ENCODE results near the gene TXNRD1.

The TXNRD1 gene

DNA sequence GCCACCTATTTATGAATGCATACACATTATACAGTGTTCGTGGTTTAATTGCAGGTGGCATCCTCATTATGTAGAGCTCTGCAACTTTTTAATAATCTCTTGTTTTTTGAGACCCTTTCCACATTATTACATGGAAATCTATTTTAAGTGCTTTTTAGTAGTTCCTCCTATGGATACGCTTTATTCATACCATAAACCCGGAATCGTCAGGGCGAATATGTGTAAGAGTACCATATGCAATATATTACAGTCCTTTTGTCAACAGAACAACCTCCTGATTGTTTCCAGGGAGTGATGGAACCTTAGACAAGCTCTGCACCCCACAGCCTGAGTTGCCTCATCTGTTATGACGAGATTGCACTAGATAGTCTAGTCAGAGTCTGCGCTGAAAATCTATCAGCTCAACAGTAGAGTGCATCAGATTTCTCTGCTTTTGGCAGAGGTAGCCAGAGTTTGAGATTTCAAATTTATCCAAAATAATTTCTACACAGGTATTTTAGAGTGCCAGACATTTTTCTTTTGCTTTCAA lies 121.5 kb downstream of the TXNRD1 start:
- no peak overlapping the region for H3K4me3 Mint-ChIP-seq
- H3K27me3 Mint-ChIP-seq = no peaks in the 10 kb centered on the region
- no peaks in the 10 kb centered on the region for H3K4me1 Mint-ChIP-seq
- no peaks in the 10 kb centered on the region for H3K9me3 Mint-ChIP-seq
- peaks cover 42% of the 10 kb centered on the region for H3K36me3 Mint-ChIP-seq
- no peak overlapping the region for H3K27ac Mint-ChIP-seq
- no peak for DNase-seq
- CTCF ChIA-PET = interaction anchor here (1.0 kb wide), 1 partner anchor 9 kb away, joined by 3 read pairs; no protein-coding TSS in a partner anchor

DNA sequence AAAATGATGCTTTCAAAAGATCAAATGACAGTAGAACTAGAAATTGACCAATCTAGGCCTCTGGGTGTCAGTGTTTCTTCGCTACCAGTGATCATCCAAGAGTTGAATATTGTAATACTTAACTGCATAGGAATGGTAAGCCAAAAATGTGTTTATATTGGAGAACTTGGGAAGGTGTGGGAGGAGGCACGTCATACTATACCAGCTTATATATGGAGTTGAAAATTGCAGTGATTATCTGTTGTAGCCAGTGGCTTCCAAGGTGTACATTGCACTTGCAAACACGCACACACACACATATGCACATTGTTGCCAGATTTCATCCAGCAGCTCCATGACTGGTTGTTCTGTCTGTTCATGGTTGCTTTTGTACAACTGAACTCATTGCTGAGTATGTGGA lies 124.1 kb downstream of the TXNRD1 start:
- Mint-ChIP-seq H3K27me3 (no peaks in the 10 kb centered on the region), H3K27ac (no peak overlapping the region), H3K4me3 (no peak overlapping the region), H3K9me3 (no peaks in the 10 kb centered on the region), H3K36me3 (peaks cover 40% of the 10 kb centered on the region), H3K4me1 (no peaks in the 10 kb centered on the region)
- CTCF ChIA-PET = interaction anchor here (0.8 to 1.5 kb wide), 3 partner anchors 9 to 52 kb away, joined by 3 to 5 read pairs (median 4); no protein-coding TSS in a partner anchor
- no peak for DNase-seq

- H3K4me1 Mint-ChIP-seq = no peaks in the 10 kb centered on the region
- H3K4me3 Mint-ChIP-seq = no peak overlapping the region
- CTCF ChIA-PET = no interaction called here
- no peak for DNase-seq
- no peaks in the 10 kb centered on the region for H3K9me3 Mint-ChIP-seq
- H3K36me3 Mint-ChIP-seq = peaks cover 37% of the 10 kb centered on the region
- H3K27me3 Mint-ChIP-seq = no peaks in the 10 kb centered on the region
- no peak overlapping the region for H3K27ac Mint-ChIP-seq
Observed at GRCh38 chr12:104340177-104340576, 124.6 kb downstream of the TXNRD1 start.

- no peak for DNase-seq
- Mint-ChIP-seq H3K4me3 (no peak overlapping the region), H3K36me3 (peaks cover 38% of the 10 kb centered on the region), H3K27ac (no peak overlapping the region), H3K27me3 (no peaks in the 10 kb centered on the region), H3K4me1 (no peaks in the 10 kb centered on the region), H3K9me3 (no peaks in the 10 kb centered on the region)
- CTCF ChIA-PET = interaction anchor here (1.0 kb wide), 1 partner anchor 141 kb away, joined by 3 read pairs; no protein-coding TSS in a partner anchor
Observed at GRCh38 chr12:104340925-104341611, 125.5 kb downstream of the TXNRD1 start.

- no peaks in the 10 kb centered on the region for H3K4me1 Mint-ChIP-seq
- peaks cover 39% of the 10 kb centered on the region for H3K36me3 Mint-ChIP-seq
- CTCF ChIA-PET = interaction anchor here (0.7 kb wide), 1 partner anchor 53 kb away, joined by 3 read pairs; no protein-coding TSS in a partner anchor
- H3K27ac Mint-ChIP-seq = no peak overlapping the region
- no peak for DNase-seq
- H3K9me3 Mint-ChIP-seq = no peaks in the 10 kb centered on the region
- H3K4me3 Mint-ChIP-seq = no peak overlapping the region
- H3K27me3 Mint-ChIP-seq = no peaks in the 10 kb centered on the region
Observed at GRCh38 chr12:104342147-104342546, 126.6 kb downstream of the TXNRD1 start.

DNA sequence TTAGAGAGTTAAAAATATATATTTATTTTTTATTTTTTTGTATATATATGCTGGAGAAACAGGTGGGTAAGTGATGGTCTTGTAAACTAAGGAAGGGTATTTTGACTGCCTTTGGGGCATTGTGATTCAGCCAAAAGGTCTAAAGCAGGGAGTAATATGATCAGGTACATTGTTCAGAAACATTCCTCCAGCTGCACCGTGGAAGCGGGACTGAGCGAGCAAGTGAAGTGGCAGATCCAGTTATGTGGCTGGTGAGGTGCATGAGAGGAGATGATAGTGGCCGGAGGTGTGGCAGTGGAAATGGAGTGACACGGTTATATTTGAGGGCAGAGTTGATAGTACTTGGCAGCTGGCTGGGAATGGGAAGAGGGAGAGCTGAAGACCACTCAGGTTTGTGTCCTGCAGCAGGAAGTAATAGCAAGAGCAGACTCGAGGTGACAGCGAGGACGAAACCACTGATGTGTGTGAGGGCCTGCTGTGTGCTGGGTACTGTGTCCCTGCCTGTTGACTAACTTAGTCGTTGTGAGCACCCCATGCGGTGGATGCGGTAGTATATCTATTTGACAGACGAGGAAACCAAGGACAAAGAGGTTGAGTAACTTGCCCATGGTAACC lies 127.2 kb downstream of the TXNRD1 start:
- peaks cover 43% of the 10 kb centered on the region for H3K36me3 Mint-ChIP-seq
- no peaks in the 10 kb centered on the region for H3K9me3 Mint-ChIP-seq
- H3K4me3 Mint-ChIP-seq = no peak overlapping the region
- no peak overlapping the region for H3K27ac Mint-ChIP-seq
- no peaks in the 10 kb centered on the region for H3K4me1 Mint-ChIP-seq
- no peaks in the 10 kb centered on the region for H3K27me3 Mint-ChIP-seq
- DNase-seq = no peak
- CTCF ChIA-PET = interaction anchor here (1.1 to 1.5 kb wide), 2 partner anchors 9 to 16 kb away, joined by 3 read pairs; no protein-coding TSS in a partner anchor

DNA sequence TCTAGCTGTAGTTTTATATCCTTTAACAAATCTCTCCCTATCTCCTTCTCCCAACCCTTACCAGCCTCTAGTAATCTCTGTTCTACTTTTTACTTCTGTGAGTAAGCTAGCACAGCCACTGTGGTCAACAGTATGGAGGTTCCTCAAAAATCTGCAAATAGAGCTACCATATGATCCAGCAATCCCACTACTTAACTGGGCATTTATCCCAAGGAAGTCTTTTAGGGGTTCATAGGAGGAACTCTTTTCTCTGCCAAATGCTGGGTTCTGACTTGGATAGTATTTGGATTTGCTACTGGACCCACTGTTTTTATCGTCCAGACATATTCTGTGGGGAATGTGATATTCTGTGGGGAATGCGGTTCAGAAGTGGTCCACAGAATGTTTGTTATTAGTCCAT lies 129.1 kb downstream of the TXNRD1 start:
- Mint-ChIP-seq H3K27ac (no peak overlapping the region), H3K27me3 (no peaks in the 10 kb centered on the region), H3K36me3 (peaks cover 46% of the 10 kb centered on the region), H3K4me1 (no peaks in the 10 kb centered on the region), H3K9me3 (no peaks in the 10 kb centered on the region), H3K4me3 (no peak overlapping the region)
- CTCF ChIA-PET = interaction anchor here (0.7 to 1.5 kb wide), 3 partner anchors 12 to 14 kb away, joined by 3 to 4 read pairs (median 3); no protein-coding TSS in a partner anchor
- no peak for DNase-seq

GRCh38 chr12:104345234-104346066 lies 129.9 kb downstream of the TXNRD1 start:
- Mint-ChIP-seq H3K4me1 (no peaks in the 10 kb centered on the region), H3K9me3 (no peaks in the 10 kb centered on the region), H3K36me3 (peaks cover 45% of the 10 kb centered on the region), H3K4me3 (no peak overlapping the region), H3K27me3 (no peaks in the 10 kb centered on the region), H3K27ac (no peak overlapping the region)
- DNase-seq = no peak
- CTCF ChIA-PET = interaction anchor here (0.9 kb wide), 1 partner anchor 8 kb away, joined by 3 read pairs; no protein-coding TSS in a partner anchor

DNA sequence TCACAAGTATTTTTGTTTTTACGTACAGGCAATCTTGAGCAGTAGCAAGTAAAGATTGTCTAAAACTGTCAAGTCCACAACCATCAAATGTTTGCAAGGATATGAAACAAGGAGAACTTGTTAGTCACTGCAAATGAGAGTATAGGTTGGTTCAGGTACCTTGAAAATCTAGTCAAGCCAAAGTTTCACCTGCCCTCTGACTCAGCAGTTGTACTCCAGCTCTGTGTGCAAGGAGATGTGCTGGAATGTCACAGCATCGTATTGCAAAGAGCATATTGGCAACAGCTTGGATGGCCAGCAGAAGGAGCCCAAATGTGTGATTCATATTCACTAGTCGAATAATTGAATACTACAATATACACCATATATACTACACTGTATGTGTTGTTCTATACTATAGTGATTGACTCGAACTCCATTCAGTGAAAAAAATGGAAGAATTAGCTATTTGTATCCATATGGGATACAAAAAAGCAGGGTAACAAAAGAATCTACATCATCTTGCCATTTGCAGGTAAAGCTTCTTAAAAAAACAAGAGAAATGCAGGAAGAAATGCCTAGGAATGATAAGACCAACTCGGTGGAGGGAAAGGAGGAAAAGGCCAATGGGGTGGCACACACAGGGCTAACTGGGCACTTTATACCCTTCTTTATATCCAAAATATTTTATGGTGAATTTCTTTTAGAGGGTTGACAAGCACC lies 131.9 kb downstream of the TXNRD1 start:
- Mint-ChIP-seq H3K36me3 (peaks cover 36% of the 10 kb centered on the region), H3K4me1 (no peaks in the 10 kb centered on the region), H3K27ac (peak overlapping the region; percentile 12), H3K4me3 (no peak overlapping the region), H3K27me3 (no peaks in the 10 kb centered on the region), H3K9me3 (no peaks in the 10 kb centered on the region)
- no peak for DNase-seq
- CTCF ChIA-PET = interaction anchor here (0.6 kb wide), 1 partner anchor 567 kb away, joined by 3 read pairs; no protein-coding TSS in a partner anchor

- no peak overlapping the region for H3K27ac Mint-ChIP-seq
- DNase-seq = no peak
- H3K4me1 Mint-ChIP-seq = no peaks in the 10 kb centered on the region
- H3K4me3 Mint-ChIP-seq = no peak overlapping the region
- peaks cover 33% of the 10 kb centered on the region for H3K36me3 Mint-ChIP-seq
- H3K27me3 Mint-ChIP-seq = no peaks in the 10 kb centered on the region
- CTCF ChIA-PET = no interaction called here
- H3K9me3 Mint-ChIP-seq = no peaks in the 10 kb centered on the region
Observed at GRCh38 chr12:104348283-104348993, 132.9 kb downstream of the TXNRD1 start.

DNA sequence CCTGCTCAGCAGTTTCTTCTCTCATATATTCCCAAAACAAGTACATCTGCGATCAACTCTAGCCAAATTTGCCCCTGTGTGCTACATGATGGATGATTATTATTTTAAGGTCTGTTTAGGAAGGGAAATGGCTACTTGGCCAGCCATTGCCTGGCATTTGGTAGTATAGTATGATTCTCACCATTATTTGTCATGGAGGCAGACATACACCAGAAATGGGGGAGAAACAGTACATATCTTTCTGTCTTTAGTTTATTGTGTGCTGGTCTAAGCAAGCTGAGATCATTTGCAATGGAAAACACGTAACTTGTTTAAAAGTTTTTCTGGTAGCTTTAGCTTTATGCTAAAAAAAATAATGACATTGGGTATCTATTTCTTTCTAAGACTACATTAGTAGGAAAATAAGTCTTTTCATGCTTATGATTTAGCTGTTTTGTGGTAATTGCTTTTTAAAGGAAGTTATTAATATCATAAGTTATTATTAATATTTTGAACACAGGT lies 133.5 kb downstream of the TXNRD1 start:
- CTCF ChIA-PET = no interaction called here

GRCh38 chr12:104350211-104351056 lies 134.9 kb downstream of the TXNRD1 start:
- CTCF ChIA-PET = interaction anchor here (1.7 kb wide), 1 partner anchor 7 kb away, joined by 3 read pairs; no protein-coding TSS in a partner anchor
- Mint-ChIP-seq H3K27ac (no peak overlapping the region), H3K36me3 (peaks cover 34% of the 10 kb centered on the region), H3K27me3 (no peaks in the 10 kb centered on the region), H3K9me3 (no peaks in the 10 kb centered on the region), H3K4me3 (no peak overlapping the region), H3K4me1 (no peaks in the 10 kb centered on the region)
- DNase-seq = no peak

More for the DNA sequence above, 133.5 kb downstream of the TXNRD1 start:
- DNase-seq = no peak
- peaks cover 35% of the 10 kb centered on the region for H3K36me3 Mint-ChIP-seq
- no peak overlapping the region for H3K4me3 Mint-ChIP-seq
- H3K9me3 Mint-ChIP-seq = no peaks in the 10 kb centered on the region
- H3K27me3 Mint-ChIP-seq = no peaks in the 10 kb centered on the region
- no peak overlapping the region for H3K27ac Mint-ChIP-seq
- no peaks in the 10 kb centered on the region for H3K4me1 Mint-ChIP-seq
